Panc1 (cell line): ENCODE measurements around the gene PLXNA2. TPM values are rescaled to one million over a fixed set of nuclear protein-coding genes. Genes with fewer than 3 reads are reported as not detected.

ENCODE experiments used
- ATAC-seq: fragments of 200-7000 bp; cut with Tn5 transposase; 2 replicates; pipeline ENCODE4 v1.9.1; 2020; ENCODE audit warnings: mild to moderate bottlenecking, moderate library complexity
- BruUV-seq: library from RNA; stranded (reverse); fragments of 400-500 nt; replicated peaks from 2 replicates; lab custom pipeline; 2021; lab: Mats Ljungman, UMichigan
- CTCF ChIA-PET: fragments of 300-600 bp; sonication (Branson Sonifier 250); formaldehyde crosslinking; loops from one replicate; lab custom pipeline; 2022; ENCODE audit warnings: antibody characterized with exemption; lab: Charles Lee
- POLR2A ChIA-PET: fragments of 300-600 bp; sonication (Branson Sonifier 250); formaldehyde crosslinking; loops from one replicate; lab custom pipeline; 2022; ENCODE audit warnings: antibody characterized with exemption; lab: Charles Lee
- DNase-seq: peaks from one replicate; pipeline ENCODE4 v3.0.0-alpha.2; 2010; ENCODE audit warnings: low read depth, low spot score
- H3K27ac ChIP-seq: 2 replicates; pipeline ENCODE4 v1.5.1; 2011; ENCODE audit warnings: mild to moderate bottlenecking, low read length, inconsistent platforms
- H3K27me3 ChIP-seq: fragments of 200-500 bp; sonication (Bioruptor generic); 2 replicates; pipeline ENCODE4 v1.6.0; 2014; ENCODE audit warnings: low read length, inconsistent platforms; ENCODE audit not compliant: control insufficient read depth, insufficient read depth
- H3K36me3 ChIP-seq: fragments of 200-500 bp; sonication (Bioruptor generic); 2 replicates; pipeline ENCODE4 v1.5.1; 2014; ENCODE audit warnings: inconsistent platforms, mild to moderate bottlenecking, low read length, moderate library complexity; ENCODE audit not compliant: control insufficient read depth, insufficient read depth
- H3K4me1 ChIP-seq: 2 replicates; pipeline ENCODE4 v1.5.1; 2011; ENCODE audit warnings: inconsistent platforms, mild to moderate bottlenecking, low read length, moderate library complexity; ENCODE audit not compliant: control insufficient read depth, insufficient read depth
- H3K4me3 ChIP-seq, 2 experiments: 2 replicates each; pipeline ENCODE4 v1.5.1; 2011 to 2012; ENCODE audit warnings: low read depth in 2 of 2, low read length in 2 of 2, mild to moderate bottlenecking in 2 of 2, inconsistent platforms in 1 of 2, moderate library complexity in 1 of 2
- H3K9me3 ChIP-seq: fragments of 200-500 bp; sonication (Bioruptor generic); 2 replicates; pipeline ENCODE4 v1.5.1; 2014; ENCODE audit warnings: low read depth, mild to moderate bottlenecking, inconsistent platforms, low read length, moderate library complexity; ENCODE audit not compliant: control insufficient read depth, insufficient read depth
- CTCF ChIP-seq: fragments of 450-650 bp; IDR thresholded peaks from 2 replicates; pipeline ENCODE4 v1.5.1; 2017; ENCODE audit warnings: mild to moderate bottlenecking
- POLR2AphosphoS5 ChIP-seq: IDR thresholded peaks from 2 replicates; pipeline ENCODE4 v1.6.1; 2012; ENCODE audit warnings: mild to moderate bottlenecking, low read depth, low read length, moderate library complexity
- SIN3A ChIP-seq: IDR thresholded peaks from 2 replicates; pipeline ENCODE4 v1.6.1; 2012; ENCODE audit warnings: low read depth, mild to moderate bottlenecking, low read length, moderate library complexity, borderline replicate concordance; ENCODE audit not compliant: insufficient read depth
- TCF7L2 ChIP-seq: IDR thresholded peaks from 2 replicates; pipeline ENCODE4 v1.6.1; 2011; ENCODE audit warnings: mild to moderate bottlenecking, low read depth, low read length, inconsistent platforms
- in situ Hi-C: cut with HindIII; loops from 2 replicates; pipeline ENCODE4 v1.10.0; 2016; ENCODE audit warnings: low sequenced_read_pairs, low pct_unique_long_range_greater_than_20kb
- intact Hi-C: fragments of 100-400 bp; cut with micrococcal nuclease; formaldehyde crosslinking; loops from one replicate; pipeline ENCODE4 v1.10.0; 2022; ENCODE audit not compliant: unreplicated experiment
- total RNA-seq: library from RNA; stranded (reverse); gene quantifications from one replicate; pipeline ENCODE4 v1.2.1, GENCODE V29; 2021; ENCODE audit not compliant: unreplicated experiment
- TF ChIP-seq, protein P1 (sequence below), 2 experiments: IDR thresholded peaks; 2 replicates each; pipeline ENCODE4 v1.6.1; 2011 to 2012; ENCODE audit warnings: low read depth in 2 of 2, control low read depth in 1 of 2, low read length in 1 of 2, mild to moderate bottlenecking in 1 of 2, moderate library complexity in 1 of 2; ENCODE audit not compliant: insufficient read depth in 1 of 2

Gene PLXNA2
- total RNA-seq, 1 experiment from 2014 or later: 0.98 TPM

GRCh38 chr1:208074353-208074752 is 169.8 kb downstream of the PLXNA2 start:
- CTCF ChIA-PET: no interaction called here
- Histone ChIP-seq H3K9me3 (no peaks in the 10 kb centered on the region), H3K4me3 (no peak overlapping the region), H3K36me3 (no peaks in the 10 kb centered on the region), H3K27ac (no peak overlapping the region), H3K4me1 (no peaks in the 10 kb centered on the region), H3K27me3 (peaks cover 6% of the 10 kb centered on the region; the same call in 1 of the 2 replicates)
- no TSS peak for BruUV-seq
- intact Hi-C loops: no loop called here
- TF ChIP-seq, protein P1, sequence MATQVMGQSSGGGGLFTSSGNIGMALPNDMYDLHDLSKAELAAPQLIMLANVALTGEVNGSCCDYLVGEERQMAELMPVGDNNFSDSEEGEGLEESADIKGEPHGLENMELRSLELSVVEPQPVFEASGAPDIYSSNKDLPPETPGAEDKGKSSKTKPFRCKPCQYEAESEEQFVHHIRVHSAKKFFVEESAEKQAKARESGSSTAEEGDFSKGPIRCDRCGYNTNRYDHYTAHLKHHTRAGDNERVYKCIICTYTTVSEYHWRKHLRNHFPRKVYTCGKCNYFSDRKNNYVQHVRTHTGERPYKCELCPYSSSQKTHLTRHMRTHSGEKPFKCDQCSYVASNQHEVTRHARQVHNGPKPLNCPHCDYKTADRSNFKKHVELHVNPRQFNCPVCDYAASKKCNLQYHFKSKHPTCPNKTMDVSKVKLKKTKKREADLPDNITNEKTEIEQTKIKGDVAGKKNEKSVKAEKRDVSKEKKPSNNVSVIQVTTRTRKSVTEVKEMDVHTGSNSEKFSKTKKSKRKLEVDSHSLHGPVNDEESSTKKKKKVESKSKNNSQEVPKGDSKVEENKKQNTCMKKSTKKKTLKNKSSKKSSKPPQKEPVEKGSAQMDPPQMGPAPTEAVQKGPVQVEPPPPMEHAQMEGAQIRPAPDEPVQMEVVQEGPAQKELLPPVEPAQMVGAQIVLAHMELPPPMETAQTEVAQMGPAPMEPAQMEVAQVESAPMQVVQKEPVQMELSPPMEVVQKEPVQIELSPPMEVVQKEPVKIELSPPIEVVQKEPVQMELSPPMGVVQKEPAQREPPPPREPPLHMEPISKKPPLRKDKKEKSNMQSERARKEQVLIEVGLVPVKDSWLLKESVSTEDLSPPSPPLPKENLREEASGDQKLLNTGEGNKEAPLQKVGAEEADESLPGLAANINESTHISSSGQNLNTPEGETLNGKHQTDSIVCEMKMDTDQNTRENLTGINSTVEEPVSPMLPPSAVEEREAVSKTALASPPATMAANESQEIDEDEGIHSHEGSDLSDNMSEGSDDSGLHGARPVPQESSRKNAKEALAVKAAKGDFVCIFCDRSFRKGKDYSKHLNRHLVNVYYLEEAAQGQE (IDR thresholded peaks at IDR 0.05; ENCODE audit: insufficient read depth in 1 of 2, low read depth in 2 of 2, low read length in 1 of 2): no peak
- no peak for TF ChIP-seq POLR2AphosphoS5
- no peak for TF ChIP-seq CTCF
- TF ChIP-seq SIN3A: no peak
- no peak for TF ChIP-seq TCF7L2
- no peak for DNase-seq
- in situ Hi-C loops: no loop called here
- POLR2A ChIA-PET: no interaction called here
- ATAC-seq: no peak

DNA sequence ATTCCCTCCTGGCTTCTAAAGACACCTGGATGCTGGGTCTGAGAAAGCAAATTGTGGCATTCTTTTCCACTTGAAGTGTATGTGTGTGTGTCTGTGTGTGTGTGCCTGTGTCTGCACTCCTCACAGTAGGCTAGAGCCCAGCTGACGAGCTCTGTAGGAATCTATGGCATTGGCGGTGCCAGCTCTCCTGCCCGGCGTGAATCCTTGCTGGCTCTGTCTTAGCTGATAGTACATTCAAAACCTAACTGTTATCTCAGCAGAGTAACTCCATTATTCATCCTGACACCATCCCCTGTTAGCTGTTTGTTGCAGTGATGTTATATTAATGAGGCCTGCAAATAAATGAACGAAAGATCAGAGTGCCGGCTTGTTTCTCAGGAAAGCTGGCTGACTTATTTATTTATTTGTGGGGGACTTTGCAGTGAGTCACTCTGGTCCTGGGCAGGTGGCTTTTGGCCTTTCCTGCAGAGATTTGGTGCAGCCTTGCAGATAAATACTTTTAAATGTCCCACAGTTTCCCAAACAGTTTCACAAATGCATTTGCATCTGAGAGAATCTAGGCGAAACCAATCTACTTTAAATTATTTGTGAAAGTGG is 172.7 kb downstream of the PLXNA2 start:
- Histone ChIP-seq H3K9me3 (no peaks in the 10 kb centered on the region), H3K27ac (no peak overlapping the region), H3K27me3 (0 out of 2 replicates have a peak, but pooled peaks cover 2% of the 10 kb centered on the region), H3K36me3 (no peaks in the 10 kb centered on the region), H3K4me3 (no peak overlapping the region), H3K4me1 (no peaks in the 10 kb centered on the region)
- POLR2A ChIA-PET: no interaction called here
- CTCF ChIA-PET: no interaction called here
- no peak for DNase-seq
- in situ Hi-C loops (no loop called here), intact Hi-C loops (no loop called here)
- TF ChIP-seq, protein P1 (IDR thresholded peaks at IDR 0.05; ENCODE audit: insufficient read depth in 1 of 2, low read depth in 2 of 2, low read length in 1 of 2): no peak
- TF ChIP-seq TCF7L2 (no peak), SIN3A (no peak), CTCF (no peak), POLR2AphosphoS5 (no peak)
- no TSS peak for BruUV-seq
- ATAC-seq: no peak
